Brain microvascular endothelial cell (primary cell): ENCODE results near the gene E2F8.

Experiments used
- DNase-seq: peaks from one replicate; pipeline ENCODE4 v3.0.0-alpha.2; 2020
- H3K27ac ChIP-seq: fragments of 250-450 bp; sonication (Bioruptor Pico); 2 replicates; pipeline ENCODE4 v1.5.1; 2020; ENCODE audit warnings: mild to moderate bottlenecking, moderate library complexity
- H3K27me3 ChIP-seq: fragments of 250-450 bp; sonication (Bioruptor Pico); replicated peaks from 2 replicates; pipeline ENCODE4 v1.5.1; 2020; ENCODE audit warnings: mild to moderate bottlenecking
- H3K36me3 ChIP-seq: fragments of 250-450 bp; sonication (Bioruptor Pico); replicated peaks from 2 replicates; pipeline ENCODE4 v1.5.1; 2020; ENCODE audit warnings: mild to moderate bottlenecking
- H3K4me3 ChIP-seq: 2 replicates; pipeline ENCODE4 v1.5.1; 2011; ENCODE audit warnings: low read depth, mild to moderate bottlenecking, control low read depth, low read length, moderate library complexity
- in situ Hi-C: cut with HindIII; loops from 2 replicates; pipeline ENCODE4 v1.10.0; 2017; ENCODE audit warnings: low sequenced_read_pairs, low pct_ligation_motif_present
- TF ChIP-seq, protein P1 (sequence below): IDR thresholded peaks from 2 replicates; pipeline ENCODE4 v1.5.1; 2011; ENCODE audit warnings: low read depth, mild to moderate bottlenecking, moderate library complexity, low read length, control low read depth, inconsistent platforms; ENCODE audit errors: missing control alignments

E2F8 gene

DNA sequence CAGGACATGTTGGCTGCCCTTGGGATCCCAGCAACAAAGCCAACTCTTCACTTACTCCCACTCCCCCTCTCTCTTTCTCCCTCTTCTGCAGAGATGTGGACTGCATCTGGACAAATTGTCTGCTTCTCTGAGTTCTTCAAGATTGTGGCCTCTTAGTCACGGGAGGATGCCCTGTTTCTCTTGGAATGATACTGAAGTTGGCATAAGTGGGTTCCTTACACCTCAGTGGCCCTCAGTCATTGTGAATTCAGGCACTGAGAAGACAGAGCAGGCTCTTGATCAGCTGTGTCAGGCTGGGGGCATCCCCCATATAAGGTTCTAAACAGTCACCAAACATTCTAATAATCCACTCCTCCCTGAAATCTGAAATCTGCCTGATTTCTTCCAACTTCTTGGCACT, 6.1 kb upstream of the E2F8 start:
- TF ChIP-seq, protein P1, sequence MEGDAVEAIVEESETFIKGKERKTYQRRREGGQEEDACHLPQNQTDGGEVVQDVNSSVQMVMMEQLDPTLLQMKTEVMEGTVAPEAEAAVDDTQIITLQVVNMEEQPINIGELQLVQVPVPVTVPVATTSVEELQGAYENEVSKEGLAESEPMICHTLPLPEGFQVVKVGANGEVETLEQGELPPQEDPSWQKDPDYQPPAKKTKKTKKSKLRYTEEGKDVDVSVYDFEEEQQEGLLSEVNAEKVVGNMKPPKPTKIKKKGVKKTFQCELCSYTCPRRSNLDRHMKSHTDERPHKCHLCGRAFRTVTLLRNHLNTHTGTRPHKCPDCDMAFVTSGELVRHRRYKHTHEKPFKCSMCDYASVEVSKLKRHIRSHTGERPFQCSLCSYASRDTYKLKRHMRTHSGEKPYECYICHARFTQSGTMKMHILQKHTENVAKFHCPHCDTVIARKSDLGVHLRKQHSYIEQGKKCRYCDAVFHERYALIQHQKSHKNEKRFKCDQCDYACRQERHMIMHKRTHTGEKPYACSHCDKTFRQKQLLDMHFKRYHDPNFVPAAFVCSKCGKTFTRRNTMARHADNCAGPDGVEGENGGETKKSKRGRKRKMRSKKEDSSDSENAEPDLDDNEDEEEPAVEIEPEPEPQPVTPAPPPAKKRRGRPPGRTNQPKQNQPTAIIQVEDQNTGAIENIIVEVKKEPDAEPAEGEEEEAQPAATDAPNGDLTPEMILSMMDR: no peak
- in situ Hi-C loops: no loop called here
- peaks cover 19% of the 10 kb centered on the region for H3K27me3 ChIP-seq

DNA sequence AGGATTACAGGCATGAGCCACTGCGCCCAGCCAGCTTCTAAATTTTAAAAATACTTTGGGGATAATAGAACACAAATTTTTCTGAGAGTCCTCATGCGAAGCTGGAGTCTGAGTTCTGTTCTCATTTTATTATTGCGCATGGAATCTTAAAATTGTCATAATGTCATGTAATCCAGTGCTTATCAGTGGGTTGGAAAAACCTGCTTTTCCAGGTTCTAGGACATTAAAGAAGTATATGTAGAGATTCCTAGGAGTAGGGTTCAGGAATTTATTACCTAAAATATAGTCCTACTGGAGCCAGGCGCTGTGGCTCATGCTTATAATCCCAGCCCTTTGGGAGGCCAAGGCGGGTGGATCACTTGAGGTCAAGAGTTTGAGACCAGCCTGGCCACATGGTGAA, 4.6 kb upstream of the E2F8 start:
- H3K27ac ChIP-seq: no peak overlapping the region

More for the DNA sequence above, 6.1 kb upstream of the E2F8 start:
- H3K27ac ChIP-seq: no peak overlapping the region
- H3K36me3 ChIP-seq: no peaks in the 10 kb centered on the region
- DNase-seq: no peak
- H3K4me3 ChIP-seq: no peak overlapping the region

DNA sequence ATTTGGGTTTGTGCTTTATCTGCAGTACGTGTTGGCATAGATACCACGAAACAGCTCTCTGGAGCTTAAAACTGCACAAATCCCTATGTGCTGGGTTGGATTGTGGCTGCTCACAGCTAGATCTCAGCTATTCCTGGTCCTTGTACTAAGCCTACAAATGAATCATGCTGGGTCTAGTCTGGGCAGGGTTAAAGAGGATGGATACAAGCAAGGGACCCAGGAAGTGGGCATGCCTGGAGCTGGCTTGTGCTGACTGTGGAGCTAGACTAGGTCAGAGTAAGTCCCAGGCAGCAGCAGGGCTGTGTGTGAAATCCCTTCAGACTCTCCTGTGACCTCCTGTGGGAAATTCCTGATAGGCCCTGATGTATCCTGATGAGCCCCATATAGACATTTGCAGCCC, 3.9 kb upstream of the E2F8 start:
- Histone ChIP-seq H3K36me3 (no peaks in the 10 kb centered on the region), H3K27ac (no peak overlapping the region), H3K27me3 (peaks cover 20% of the 10 kb centered on the region), H3K4me3 (no peak overlapping the region)
- DNase-seq: no peak
- in situ Hi-C loops: no loop called here
- TF ChIP-seq, protein P1: no peak

More for the DNA sequence above, 4.6 kb upstream of the E2F8 start:
- in situ Hi-C loops: no loop called here
- DNase-seq: no peak
- Histone ChIP-seq H3K36me3 (no peaks in the 10 kb centered on the region), H3K27me3 (peaks cover 20% of the 10 kb centered on the region), H3K4me3 (no peak overlapping the region)
- TF ChIP-seq, protein P1: no peak

DNA sequence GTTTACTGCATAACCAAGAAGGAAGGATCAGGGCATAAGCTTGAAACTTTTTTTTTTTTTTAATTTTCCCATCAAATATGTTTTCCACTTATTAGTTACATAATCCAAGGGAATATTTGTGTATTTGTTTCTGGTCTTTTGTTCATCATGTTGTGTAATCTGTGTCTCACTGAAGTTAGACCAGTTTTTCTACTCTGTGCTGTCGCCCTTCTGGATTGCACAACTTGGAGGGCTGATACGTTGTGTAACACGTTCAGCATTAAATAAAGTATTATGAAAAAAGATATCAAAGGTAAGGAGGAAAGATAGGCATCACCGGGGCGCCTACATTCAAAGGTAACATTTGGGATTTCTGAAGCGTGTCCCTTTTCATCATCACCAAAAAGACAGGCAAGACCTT, 3.3 kb upstream of the E2F8 start:
- no peak overlapping the region for H3K27ac ChIP-seq
- H3K4me3 ChIP-seq: no peak overlapping the region
- TF ChIP-seq, protein P1: no peak
- no peak for DNase-seq
- peaks cover 20% of the 10 kb centered on the region for H3K27me3 ChIP-seq
- no peaks in the 10 kb centered on the region for H3K36me3 ChIP-seq
- in situ Hi-C loops: no loop called here

DNA sequence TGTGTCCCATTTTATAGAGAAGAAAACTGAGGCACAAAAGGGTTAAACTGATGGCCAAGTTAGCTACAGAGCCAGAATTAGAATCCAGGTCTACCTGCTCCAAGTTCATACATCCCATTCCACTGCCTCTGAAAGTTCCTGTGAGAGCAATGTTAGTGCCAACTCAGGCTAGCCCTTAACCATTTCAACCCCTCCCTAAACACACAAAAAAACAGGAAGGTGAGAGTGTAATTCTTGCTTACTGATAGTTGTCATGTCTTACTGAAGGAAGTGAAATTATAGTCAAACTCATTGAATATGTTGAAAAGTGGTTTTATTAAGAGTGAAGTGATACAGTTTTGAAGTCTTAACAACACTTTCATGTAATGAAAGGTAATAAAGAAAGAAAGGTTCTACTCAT, 2.9 kb upstream of the E2F8 start:
- H3K27me3 ChIP-seq: peaks cover 20% of the 10 kb centered on the region
- no peak for DNase-seq
- no peak overlapping the region for H3K4me3 ChIP-seq
- in situ Hi-C loops: no loop called here
- no peak overlapping the region for H3K27ac ChIP-seq
- no peaks in the 10 kb centered on the region for H3K36me3 ChIP-seq
- TF ChIP-seq, protein P1: no peak

DNA sequence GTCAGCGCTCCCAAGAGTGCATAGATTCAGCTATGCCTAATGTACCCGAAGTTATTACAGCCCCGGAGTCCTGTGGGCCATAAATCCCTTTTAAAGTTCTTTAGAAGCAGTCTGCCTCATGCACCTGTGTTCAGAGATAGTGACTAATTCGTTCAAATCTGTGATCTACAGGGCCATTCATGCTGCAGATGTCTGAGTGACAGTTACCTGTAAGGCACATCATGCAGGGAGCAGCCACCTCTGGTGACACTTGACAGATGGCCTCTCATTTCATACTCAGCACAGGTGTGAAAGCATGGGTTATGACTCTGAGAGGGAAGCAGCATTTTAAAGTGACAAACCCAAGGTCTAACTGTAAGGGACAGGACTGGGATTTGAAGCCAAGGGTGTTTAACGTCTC, 2.4 kb upstream of the E2F8 start:
- in situ Hi-C loops: no loop called here
- no peak overlapping the region for H3K4me3 ChIP-seq
- no peak for DNase-seq
- TF ChIP-seq, protein P1: no peak
- H3K27me3 ChIP-seq: peaks cover 20% of the 10 kb centered on the region
- H3K36me3 ChIP-seq: no peaks in the 10 kb centered on the region
- no peak overlapping the region for H3K27ac ChIP-seq
